CD4-positive, alpha-beta T cell treated with Interleukin-17A for 1 hour (primary cell): Measurements from ENCODE around the gene ZMIZ1.

Experiments
- DNase-seq: peaks from one replicate; pipeline ENCODE4 v3.0.0-alpha.2; 2020

The ZMIZ1 gene

DNA sequence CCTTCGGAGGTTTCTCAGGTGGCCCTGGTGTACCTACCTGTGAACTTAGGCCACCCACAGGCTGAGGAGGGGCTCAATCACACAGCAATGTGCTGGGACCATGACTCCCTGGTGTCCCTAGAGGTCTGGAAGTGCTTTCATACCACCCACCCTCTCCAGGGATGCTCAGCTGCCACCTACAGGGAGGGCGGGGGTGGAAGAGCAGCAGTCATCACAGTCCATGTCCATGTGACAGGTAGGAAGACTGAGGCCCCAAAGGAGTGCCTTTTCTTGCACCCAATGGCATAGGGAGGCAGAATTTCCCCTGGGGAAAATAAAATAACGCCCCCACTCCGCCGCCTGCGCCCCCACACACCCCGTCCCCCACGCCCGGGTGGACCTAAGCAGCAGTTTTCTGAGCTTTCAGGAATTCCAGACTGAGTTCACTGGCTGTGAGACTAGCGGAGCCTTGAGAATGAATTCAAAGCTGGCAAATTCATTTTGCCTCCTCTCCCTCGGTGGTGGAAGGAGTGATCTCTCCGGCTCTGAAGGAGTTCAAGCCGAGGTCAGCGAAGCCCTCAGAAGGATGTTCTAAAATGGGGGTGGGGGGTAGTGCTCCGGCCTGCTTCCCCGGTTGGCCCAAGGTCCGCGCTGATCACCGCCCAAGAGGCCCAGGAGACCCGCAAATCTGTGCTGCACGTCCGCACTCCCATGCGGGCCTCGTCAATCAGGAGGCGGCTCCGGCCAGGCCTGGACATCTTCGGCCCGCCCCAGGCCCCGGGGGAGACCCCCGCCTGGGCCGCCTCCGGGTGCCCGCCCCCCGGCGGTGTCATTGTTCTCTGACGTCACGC, 2.1 kb upstream of the ZMIZ1 start:
- DNase-seq = peak; percentile 43

DNA sequence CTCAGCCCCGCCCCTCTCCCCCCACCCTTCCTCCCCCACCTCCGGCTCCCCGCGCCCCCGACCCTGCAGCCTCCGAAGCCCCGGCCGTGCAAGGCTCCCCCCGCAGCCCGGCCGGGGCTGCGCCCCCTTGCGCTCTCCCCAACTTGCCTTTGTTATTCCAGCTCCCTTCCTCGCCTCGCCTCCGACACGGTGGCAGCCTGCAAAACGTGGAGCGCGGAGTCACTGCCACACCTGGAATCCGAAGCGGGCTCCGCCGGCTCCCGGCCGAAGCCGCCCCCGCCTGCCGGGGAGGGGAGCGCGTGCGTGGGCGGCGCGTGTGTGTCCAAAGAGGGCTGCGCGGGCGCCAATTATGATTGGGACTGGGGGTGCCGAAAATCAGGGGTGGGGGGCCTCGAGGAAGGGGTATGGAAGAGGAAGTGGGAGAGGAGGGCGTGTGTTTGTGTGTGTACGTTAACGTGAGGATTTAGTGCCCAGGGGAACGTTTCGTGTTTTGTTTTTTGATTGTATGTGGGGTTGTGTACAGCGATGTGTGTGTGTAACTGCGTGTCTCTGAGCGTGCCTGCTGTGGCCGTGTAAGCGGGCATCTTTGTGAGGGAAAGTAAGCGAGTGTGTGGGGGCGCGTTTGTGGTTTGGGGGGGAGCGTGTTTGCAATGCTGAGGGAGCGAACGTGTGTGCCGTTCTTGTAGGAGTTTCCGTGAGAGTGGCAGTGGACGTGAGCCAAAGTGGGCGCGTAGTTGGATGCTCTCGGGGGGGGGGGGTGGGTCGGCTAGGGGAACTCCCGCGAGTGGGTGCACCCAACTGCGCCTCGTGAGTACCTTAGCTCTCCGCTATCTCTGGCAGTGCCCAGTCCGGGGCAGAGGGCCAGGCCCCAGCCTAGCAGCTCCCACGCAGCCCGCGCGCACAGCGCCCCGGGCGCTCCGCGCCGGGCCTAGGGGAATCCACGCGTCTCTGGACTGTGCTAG, 1.2 kb upstream of the ZMIZ1 start:
- peak; percentile 89 for DNase-seq

DNA sequence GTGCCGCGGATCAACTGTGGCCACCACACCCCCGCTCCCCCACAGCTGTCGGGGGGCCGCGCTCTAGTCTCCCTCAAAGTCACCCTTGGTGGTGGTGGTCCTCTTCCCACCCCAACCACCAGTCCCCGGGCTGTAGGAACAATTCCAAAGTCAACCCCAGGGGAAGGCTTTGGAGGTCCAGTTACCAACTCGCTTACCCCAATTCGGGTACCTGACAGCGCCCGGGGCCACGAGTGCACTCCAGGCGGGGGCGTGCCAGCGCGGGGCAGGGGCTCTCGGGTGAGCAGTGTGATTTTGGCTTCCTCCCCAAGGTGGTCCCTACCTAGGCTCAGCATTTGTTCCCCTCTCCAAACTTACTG, 584 bp upstream of the ZMIZ1 start:
- no peak for DNase-seq

DNA sequence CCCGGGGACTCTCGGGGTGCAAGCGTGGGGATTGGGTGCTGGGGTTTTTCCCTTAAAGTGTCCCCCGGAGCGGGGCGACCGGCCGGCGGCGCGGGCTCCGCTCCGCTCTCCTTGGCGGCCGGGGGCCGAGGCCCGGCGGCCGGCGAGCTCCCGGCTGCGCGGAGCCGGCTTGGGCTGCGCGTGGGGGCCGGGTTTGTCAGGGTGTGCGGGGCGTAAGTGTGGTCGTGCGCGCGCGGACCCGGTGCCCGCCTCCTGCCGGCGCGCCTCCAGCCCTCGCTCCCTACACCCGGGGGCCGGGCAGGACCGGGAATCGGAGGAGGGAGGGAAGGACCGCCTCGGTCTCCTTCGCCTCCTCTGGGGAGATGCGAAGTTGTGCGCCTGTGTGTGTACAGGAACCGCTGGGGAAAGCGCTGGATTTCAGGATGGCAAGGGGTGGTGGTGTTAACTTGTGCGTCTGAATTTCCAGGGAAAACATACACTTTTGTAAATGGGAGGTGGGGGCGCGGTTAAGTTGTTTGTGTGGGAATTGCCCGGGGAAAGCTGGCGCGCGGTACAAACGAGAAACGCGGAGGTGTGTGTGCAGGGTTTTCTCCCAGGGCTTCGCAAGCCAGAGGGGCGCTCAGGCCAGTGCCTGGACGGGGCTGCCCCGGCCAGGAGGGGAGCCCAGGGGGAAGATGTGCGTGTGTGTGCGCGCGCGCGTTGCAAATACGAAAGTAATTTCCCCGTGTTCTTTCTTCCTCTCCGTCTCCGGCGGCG, 737 bp downstream of the ZMIZ1 start:
- DNase-seq = peak; percentile 51

DNA sequence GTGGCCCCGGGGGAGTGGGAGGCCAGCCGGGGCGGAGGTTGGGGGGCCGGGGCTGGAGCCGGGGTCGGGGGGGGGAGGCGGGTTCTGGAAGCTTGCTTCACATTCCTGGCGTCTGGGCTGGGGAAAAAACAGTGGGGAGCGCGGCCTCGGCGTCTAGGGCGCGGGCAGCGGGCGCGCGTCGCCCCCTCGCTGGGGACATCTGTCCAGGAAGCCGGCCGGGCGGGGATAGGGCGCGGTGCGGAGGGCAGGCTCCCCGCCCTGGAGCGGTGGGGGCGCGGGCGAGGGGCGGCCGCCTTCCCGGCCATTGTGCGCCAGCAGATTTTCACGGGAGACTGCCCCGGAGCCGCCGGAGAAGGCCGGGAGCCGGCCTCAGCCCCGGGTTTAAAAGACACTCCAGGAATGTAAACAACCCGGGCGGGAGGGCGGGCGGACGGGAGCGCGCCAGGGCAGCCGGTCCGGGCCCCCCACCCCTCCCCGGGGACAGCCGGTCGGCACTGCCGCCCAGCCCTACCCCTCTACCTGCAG, 1.4 kb downstream of the ZMIZ1 start:
- DNase-seq = no peak

DNA sequence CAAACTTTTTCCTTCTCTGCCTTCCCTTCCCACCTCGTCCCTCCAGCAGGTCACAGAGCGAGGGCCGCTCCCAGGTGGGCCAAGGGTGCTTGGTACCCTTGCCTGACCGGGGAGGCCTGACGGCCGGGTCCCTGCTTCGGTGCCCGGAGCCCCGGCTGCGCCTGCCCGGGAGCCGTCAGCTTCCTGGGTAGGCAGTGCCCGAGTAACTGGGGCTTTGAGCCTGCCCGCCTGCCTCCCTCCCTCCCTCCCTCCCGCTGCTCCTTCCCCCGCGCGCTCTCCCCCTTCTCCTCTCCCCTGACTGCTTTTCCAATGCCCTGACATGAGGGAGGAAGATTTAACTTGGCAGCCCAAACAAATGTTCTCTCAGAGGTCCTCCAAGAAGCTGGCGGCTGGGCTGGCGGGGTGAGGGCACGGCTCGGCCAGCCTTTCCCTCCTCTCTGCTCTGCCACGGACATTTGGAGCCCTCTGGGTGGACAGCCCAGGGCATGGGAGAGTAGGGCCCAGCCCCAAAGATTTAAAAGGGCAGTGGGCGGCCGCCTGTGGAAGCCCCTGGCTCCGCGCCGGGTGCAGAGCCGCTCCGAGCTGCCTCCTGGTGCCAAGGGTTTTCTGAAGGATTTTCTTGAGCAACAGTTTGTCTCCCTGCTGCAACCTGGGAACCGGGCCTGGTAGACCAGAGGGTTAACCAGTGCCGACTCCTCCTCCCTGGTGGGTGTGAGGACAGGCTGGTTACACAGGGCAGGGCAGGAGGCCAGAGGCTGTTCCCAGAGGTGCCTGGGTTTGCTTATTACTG, 2.0 kb downstream of the ZMIZ1 start:
- no peak for DNase-seq

DNA sequence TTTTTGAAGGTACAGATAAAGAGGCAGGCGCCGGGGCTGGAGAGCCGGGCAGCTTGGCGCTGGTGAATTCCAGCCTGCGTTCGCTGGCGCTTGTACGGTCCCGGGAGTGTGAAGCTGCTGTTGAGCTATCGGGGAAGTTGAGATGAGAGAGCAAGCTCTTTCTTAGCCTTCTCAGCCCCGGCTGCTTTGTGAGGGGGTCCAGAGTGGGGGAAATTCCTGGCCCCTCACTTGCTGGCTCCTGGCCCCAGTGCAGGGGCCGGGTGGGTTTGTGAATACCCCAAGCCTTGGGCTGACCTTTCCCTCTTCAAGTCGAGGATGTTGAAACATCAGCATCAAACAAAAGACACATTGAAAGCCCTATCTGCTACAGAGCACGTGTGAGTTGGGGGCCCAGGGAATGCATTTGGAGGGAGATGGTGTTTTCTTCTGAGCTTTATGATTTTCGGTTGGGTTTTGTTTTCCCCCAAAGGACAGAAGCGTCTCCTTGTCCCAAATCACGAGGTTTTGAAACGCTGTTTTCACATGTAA, 2.7 kb downstream of the ZMIZ1 start:
- DNase-seq = no peak

DNA sequence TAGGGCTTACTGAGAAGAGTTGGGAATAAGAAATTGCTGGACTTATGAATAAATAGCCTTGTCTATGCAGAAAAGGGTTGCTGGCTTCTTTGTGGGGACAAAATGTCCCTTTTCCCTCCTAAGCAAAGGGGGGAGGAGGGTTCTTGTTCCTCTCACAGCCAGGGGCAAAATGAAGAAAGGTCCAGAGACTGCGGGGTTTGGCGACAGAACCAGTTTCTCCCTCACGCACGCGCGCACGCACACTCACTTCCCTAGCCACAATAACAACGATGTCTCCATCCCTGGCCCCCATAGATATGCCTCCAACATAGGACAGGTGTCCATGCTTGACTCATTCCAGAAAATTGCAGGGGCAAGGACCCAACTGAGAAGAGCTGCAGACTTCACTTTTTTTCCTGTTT, 3.3 kb downstream of the ZMIZ1 start:
- no peak for DNase-seq

DNA sequence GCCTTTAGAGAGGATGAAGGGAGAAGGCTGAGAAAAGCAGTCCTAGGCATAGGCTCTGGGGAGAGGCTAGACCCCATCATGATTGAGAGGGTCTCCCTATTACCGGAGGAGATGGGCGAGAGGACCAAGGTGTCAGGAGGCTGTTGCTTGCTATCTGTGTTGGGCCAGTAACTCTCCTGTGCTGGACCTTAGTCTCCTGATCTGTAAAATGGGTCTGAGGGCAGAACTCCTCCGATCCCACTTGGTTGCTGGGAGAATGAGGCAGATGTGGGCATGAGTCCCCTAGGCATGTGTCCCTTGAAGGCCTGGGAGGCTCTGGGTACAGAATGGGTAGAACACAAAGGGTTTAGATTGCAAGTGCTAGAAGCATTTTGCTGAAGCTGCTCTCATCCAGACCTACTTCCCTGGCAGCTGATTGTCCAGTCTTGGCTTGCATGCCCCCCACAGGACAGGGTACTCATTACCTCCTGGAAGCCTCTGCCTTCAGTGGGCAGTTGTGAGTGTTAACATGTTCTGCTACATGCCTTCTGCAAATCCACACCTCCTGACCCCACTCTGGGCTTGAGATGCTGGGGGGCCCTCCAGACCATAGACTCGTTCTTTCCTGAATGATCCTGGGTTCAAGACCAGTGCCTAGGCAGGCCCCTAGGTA, 4.4 kb downstream of the ZMIZ1 start:
- DNase-seq = no peak

DNA sequence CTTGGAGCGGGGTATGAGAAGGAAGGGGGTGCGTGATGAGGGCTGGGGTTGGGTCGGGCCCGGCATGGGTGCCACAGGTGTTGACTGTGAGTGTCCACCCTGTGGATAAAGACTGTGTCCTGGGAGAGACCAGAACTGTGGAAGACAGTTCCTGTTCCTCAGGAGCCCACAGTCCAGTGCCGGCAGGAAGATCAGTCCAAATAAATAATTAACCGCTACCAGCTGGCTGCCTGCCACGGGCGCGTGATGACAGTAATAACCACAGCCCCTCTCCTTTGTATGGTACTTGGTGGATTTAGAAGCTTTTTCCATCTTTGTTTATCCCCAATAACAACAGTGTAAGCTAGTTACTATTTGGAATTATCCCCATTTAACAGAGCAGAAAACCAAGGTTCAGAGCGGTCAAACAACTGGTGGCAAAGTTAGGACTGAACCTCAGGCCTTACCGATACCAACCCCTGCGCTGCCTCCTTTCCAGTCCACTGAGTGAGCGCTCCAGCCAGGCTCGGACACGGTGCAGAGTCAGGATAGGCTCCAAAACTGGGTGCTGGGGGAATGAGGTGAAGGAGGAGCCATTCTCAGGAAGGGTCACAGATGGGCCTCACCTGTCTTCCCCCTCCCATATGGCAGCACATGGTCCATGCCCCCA, 5.1 kb downstream of the ZMIZ1 start:
- no peak for DNase-seq

DNA sequence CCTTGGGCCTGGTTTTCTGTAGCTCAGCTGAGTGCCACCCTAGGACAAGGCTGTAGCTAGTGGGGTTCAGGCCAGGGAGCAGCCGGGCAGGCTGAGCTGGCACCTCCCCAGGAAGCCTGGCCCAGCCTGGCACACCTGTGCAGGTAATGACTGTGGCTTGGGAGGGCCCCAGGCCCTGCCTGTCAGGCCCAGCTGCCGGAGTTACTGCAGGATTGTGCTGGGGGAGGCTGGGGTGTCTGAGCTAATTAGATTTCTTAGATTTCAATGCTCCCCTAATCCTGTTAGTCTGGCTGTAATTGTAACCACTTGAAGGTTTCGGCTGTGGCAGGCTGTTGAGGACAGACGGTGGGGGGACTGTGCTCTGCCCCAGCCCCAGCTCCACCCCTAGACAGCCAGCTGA, 6.0 kb downstream of the ZMIZ1 start:
- no peak for DNase-seq

DNA sequence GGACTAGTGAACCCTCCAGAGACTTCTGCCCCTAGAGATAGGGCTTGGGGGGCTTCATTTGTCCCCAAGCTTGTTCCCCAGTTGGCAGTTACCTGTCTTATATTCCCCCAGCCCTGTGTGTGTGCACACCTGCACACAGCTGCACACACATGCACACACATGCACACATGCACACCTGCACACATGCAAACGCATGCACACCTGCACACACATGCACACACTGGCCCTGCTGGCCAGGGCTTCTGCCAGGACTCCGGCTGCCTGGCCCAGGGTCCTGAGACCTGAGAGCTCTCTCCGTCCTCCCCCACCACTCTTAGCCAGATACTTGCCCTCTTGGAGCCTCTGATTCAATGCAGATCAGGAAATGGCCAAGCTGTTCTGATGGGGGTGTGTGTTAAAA, 6.7 kb downstream of the ZMIZ1 start:
- DNase-seq = no peak

DNA sequence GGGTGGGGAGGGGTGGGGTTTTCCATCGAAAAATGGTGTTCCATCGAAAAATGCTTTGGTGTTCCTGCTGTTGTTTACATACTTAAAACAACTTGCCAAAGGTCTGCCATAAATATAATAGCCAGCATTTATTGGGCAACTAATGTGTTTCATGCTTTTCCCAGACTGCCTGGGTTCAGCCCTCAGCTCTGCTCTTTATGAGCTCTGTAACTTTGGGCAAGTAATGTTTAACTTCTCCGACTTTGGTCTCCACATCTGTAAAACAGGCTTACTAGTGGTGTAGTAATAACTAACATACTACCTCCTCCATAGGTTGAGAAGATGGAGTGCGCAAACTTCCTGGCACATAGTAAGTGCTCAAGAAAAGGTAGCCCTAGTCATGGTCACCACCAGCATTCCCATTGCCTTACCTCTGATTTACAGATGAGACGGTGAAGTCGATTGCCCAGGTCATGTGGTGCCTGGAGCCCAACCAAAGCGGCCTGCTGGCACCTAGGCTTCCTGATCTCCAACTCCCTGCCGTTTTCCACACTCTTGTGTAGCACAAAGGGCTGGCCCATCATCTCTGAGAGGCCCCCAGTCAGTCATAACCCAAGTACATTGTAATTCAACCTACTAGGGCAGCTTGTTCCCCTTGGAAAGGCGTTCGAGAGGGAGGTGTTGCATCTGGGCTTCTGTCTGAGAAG, 8.9 kb downstream of the ZMIZ1 start:
- DNase-seq = no peak

DNA sequence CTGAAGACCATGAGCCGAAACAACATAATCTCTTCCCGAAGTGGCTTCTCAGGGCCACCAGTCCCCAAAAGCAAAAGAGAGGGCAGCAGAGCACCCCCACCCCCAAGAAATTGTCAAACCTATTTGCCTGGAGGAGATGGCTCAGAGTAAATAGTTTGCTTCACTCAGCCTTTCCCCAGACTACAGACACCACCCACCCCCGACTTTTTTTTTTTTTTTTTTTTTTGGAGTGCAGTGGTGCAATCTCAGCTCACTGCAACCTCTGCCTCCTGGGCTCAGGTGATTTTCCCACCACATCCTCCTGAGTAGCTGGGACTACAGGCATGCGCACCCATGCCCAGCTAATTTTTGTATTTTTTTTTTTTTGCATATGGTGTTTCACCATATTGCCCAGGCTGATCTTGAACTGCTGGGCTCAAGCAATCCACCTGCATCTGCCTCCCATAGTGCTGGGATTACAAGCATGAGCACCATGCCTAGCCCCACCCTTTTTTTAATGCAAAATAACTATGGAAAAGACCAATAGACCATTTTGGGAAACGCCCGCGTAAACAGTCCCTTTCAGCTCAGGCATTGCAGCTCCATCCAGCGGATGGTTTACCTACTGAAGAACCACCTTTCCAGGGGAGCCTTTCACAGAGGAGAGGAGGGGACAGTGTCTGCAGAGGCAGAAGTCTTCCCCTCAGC, 9.7 kb downstream of the ZMIZ1 start:
- DNase-seq = no peak

DNA sequence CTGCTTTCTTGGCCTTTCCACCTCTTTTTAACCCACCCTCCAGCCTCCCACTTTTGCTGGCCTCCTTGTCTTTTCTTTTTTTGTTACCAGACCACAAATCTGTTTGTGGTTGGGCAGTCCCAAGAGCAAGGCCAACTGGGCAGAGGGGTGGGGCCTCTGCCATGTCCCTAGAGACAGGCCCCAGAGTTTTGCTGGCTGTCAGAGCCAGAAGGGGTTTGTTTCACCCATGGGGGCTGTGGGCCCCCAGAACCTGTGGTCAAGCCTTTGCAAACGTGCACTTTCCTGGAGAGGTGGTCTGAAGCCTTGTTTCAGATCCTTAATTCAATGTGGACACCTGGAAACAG, 10.3 kb downstream of the ZMIZ1 start:
- no peak for DNase-seq

DNA sequence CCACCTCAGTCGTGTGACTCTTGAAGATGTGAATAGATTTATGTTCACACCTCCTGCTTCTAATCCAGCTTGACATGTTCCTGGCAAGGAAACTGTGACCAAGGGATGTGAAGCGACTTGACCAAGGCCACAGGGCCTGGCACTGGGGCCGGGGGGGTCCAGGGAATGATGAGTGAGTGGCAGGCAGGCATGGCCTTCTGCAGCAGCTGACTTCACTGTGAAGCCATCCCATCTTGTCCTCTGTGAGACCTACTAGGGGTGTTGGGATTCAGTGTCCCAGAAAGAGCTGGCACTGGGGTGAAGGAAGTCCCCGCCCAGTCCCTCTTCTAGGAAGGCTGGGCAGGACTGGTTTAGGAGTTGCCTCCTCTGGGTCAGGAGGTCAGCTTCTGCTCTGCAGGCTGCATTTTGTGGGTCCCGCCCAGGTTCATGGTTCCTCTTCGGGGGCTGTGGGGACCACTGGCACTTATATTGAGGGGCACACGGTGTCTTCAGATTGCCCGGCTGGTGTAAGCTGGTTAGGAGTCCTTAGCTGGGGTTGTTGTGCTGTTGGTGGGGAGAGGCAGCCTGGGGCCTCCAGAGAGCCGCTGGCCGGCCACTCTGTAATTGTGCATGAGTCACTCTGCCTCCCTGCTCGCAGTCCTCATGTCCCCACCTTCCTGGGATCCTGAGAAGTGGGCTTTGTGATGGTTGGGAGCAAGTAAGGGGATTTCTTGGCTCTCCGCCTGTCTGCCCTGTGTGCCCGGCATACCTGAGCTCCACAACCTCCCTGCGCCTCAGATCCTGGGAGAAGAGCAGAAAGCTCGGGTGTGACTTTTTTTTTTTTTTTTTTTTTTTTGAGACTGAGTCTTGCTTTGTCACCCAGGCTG, 11.0 kb downstream of the ZMIZ1 start:
- no peak for DNase-seq

DNA sequence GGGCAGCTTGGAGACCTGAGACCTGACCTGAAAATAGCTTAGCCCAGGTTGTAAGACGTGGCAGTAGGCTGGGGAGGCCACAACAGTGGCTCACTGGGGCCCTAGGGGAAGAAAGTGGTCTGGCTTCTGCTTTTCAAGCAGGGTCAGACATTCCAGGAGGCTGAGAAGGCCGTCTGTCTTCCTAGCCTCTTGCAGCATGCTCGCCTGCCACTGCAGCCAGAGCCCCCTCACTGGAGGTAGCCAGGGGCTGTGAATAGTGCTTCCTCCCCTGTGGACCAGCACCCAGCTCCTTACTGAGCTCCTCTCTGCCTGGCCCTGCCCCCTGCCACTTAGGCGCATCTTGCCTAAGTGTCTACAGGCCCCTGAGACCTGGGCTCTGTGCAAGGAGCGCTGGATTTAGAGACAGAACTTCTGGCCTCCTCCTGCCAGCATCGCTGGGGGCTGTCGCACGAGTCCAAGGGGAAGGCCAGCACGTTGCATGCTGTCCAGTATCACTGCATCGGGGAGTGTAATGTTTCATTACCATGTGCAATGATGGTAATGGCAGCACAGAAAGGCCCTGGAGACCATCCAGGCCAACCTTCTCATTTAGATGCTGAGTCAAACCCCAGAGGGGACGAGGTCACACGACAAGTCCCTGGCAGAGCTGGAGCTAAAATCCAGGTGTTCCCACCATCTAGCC, 12.7 kb downstream of the ZMIZ1 start:
- no peak for DNase-seq

DNA sequence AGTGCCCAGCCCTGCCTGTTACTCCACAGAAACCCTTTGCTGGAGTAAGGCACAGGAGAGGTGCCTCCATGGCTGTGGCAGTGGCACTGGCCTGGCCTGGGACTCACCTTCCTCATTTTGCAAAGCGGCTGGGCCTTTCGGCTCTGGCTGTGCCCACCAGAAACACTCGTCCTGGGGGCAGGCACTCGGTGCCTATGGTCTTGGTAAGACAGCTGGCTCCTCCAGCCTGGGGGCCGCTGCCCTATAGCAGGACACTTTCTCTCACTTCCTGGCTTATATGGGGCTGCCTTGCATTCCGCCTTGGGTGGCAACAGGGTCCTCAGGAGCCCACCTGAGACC, 13.2 kb downstream of the ZMIZ1 start:
- no peak for DNase-seq
